Measurements from ENCODE around the gene CHADL.

Gene CHADL

DNA sequence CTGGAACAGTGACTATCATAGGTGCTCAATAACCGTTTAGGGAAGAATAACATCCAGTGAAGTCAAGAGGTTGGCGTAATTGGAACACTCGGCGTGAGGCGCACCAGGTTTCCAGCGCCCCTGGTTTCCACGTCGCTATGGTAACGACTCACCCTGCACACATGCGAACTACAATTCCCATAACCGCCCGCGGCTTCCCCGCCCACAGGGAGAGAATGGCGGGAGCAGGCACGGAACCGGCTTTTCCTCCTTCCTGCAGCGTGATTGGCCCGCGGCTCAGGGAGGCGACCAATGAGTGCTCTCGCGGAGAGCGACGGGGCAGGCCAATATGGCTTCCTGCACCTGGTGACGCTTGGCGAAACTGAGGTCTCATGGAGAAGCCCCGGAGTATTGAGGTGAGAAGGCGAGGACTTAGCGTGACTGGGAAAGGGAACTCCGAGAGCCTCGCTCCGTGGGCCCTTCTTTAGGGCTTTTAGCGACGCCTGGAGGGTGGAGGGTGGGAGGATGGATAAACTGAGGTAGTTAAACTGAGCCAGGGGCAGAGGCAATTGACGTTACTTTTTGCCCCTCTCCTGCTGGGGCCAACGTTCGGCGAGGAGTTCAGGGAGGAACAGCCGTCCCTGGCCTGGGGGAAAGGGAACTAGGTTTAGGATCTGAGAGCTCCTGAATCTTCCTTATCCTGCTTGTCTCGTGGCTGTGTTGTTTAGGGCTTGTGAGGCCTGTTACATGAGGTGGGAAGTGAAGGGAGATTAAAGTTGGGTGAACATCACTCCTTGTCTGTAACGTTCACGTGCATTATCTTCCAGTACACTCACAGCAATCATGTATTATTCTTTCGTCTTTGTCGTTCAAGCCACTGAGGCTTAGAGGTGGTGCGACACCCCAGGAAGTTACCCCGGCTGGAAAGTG is 35.5 kb downstream of the CHADL start, which contains the start of gene L3MBTL2:
L3MBTL2 (plus strand) TSS at position 321 of the 909 bp plus-strand sequence; CDS start at position 372, 51 bp downstream.
- Histone ChIP-seq H3K36me3 (ENCODE audit: control insufficient read depth in 2 of 2, insufficient read depth in 1 of 2, low read length in 2 of 2) (peaks cover 18% of the 10 kb centered on the region in 2 experiments; a peak in 2 of 3 replicates), H3K27ac (ENCODE audit: extremely low read depth, low read depth, low read length) (peak within 1 kb of the TSS; percentile 65), H3K4me3 (ENCODE audit: low read depth, low read length) (peak within 1 kb of the TSS; percentile 80), H3K9me3 (ENCODE audit: control insufficient read depth, insufficient read depth, low read depth, low read length) (no peaks in the 10 kb centered on the region), H3K4me1 (ENCODE audit: control insufficient read depth, insufficient read depth, low read length) (0 out of 2 replicates have a peak, but pooled peaks cover 2% of the 10 kb centered on the region)
- ChIA-PET POLR2A (no interaction called here), CTCF (no interaction called here)
- TF ChIP-seq ZNF433 (tag by site-specific recombination; IDR thresholded peaks at IDR 0.05; ENCODE audit: low read depth) (no peak), KLF8 (tag by site-specific recombination; IDR thresholded peaks at IDR 0.05) (peak; percentile 62; the same call in 1 of the 2 replicates), ZNF596 (tag by site-specific recombination; IDR thresholded peaks at IDR 0.05) (no peak), ZFHX2 (tag by site-specific recombination; conservative IDR thresholded peaks at IDR 0.05) (peak; percentile 88), ZNF704 (tag by site-specific recombination; IDR thresholded peaks at IDR 0.05) (peak; percentile 71; the same call in 1 of the 2 replicates), REPIN1 (tag by site-specific recombination; IDR thresholded peaks at IDR 0.05; ENCODE audit: low read depth) (no peak), ZNF677 (tag by site-specific recombination; IDR thresholded peaks at IDR 0.05) (no peak), ZNF624 (tag by site-specific recombination; IDR thresholded peaks at IDR 0.05) (no peak), ZBTB17 (tag by site-specific recombination; IDR thresholded peaks at IDR 0.05) (peak; percentile 93), ZNF692 (tag by site-specific recombination; IDR thresholded peaks at IDR 0.05) (peak; percentile 76; the same call in 1 of the 2 replicates), ZNF777 (tag by site-specific recombination; IDR thresholded peaks at IDR 0.05; ENCODE audit: borderline replicate concordance) (no peak), ZNF48 (tag by site-specific recombination; IDR thresholded peaks at IDR 0.05) (no peak), SP7 (tag by site-specific recombination; IDR thresholded peaks at IDR 0.05) (peak; percentile 73), ZNF549 (tag by site-specific recombination; IDR thresholded peaks at IDR 0.05) (no peak), ZNF354C (tag by site-specific recombination; IDR thresholded peaks at IDR 0.05; ENCODE audit: borderline replicate concordance, low read depth) (no peak), ZNF366 (tag by site-specific recombination; conservative IDR thresholded peaks at IDR 0.05) (peak; percentile 69), PATZ1 (tag by site-specific recombination; IDR thresholded peaks at IDR 0.05) (peak; percentile 36; the same call in 1 of the 2 replicates), ZNF473 (tag by site-specific recombination; IDR thresholded peaks at IDR 0.05) (no peak), ZNF394 (tag by site-specific recombination; IDR thresholded peaks at IDR 0.05; ENCODE audit: borderline replicate concordance) (peak; percentile 50; the same call in 1 of the 2 replicates), ZNF223 (tag by site-specific recombination; IDR thresholded peaks at IDR 0.05) (no peak), HOXC10 (CRISPR knock-in tag; IDR thresholded peaks at IDR 0.05) (no peak), GLIS2 (tag by site-specific recombination; IDR thresholded peaks at IDR 0.05) (no peak), SP3 (tag by site-specific recombination; IDR thresholded peaks at IDR 0.05) (peak; percentile 97)
- TF ChIP-seq, protein P1, sequence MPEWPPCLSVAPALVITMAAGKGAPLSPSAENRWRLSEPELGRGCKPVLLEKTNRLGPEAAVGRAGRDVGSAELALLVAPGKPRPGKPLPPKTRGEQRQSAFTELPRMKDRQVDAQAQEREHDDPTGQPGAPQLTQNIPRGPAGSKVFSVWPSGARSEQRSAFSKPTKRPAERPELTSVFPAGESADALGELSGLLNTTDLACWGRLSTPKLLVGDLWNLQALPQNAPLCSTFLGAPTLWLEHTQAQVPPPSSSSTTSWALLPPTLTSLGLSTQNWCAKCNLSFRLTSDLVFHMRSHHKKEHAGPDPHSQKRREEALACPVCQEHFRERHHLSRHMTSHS (tag by site-specific recombination; IDR thresholded peaks at IDR 0.05): no peak
- TF ChIP-seq, protein P2, sequence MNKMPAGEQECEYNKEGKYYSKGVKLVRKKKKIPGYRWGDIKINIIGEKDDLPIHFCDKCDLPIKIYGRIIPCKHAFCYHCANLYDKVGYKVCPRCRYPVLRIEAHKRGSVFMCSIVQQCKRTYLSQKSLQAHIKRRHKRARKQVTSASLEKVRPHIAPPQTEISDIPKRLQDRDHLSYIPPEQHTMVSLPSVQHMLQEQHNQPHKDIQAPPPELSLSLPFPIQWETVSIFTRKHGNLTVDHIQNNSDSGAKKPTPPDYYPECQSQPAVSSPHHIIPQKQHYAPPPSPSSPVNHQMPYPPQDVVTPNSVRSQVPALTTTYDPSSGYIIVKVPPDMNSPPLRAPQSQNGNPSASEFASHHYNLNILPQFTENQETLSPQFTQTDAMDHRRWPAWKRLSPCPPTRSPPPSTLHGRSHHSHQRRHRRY (tag by site-specific recombination; IDR thresholded peaks at IDR 0.05): no peak
- TF ChIP-seq, protein P3, sequence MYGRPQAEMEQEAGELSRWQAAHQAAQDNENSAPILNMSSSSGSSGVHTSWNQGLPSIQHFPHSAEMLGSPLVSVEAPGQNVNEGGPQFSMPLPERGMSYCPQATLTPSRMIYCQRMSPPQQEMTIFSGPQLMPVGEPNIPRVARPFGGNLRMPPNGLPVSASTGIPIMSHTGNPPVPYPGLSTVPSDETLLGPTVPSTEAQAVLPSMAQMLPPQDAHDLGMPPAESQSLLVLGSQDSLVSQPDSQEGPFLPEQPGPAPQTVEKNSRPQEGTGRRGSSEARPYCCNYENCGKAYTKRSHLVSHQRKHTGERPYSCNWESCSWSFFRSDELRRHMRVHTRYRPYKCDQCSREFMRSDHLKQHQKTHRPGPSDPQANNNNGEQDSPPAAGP (tag by site-specific recombination; IDR thresholded peaks at IDR 0.05): peak; percentile 71; the same call in 1 of the 2 replicates
- TF ChIP-seq, protein P4, sequence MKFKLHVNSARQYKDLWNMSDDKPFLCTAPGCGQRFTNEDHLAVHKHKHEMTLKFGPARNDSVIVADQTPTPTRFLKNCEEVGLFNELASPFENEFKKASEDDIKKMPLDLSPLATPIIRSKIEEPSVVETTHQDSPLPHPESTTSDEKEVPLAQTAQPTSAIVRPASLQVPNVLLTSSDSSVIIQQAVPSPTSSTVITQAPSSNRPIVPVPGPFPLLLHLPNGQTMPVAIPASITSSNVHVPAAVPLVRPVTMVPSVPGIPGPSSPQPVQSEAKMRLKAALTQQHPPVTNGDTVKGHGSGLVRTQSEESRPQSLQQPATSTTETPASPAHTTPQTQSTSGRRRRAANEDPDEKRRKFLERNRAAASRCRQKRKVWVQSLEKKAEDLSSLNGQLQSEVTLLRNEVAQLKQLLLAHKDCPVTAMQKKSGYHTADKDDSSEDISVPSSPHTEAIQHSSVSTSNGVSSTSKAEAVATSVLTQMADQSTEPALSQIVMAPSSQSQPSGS (tag by site-specific recombination; IDR thresholded peaks at IDR 0.05; ENCODE audit: low read depth): no peak

All from HEK293 (cell line).